MG63 (cell line): ENCODE measurements around the gene FMOD. TPM values are rescaled to one million over a fixed set of nuclear protein-coding genes. Genes with fewer than 3 reads are reported as not detected.

Experiments used
- DNase-seq: peaks from one replicate; pipeline ENCODE4 v3.0.0-alpha.2; 2020
- H3K27me3 ChIP-seq: fragments of 250-450 bp; sonication (Bioruptor Pico); 2 replicates; pipeline ENCODE4 v1.5.1; 2020; ENCODE audit warnings: mild to moderate bottlenecking, moderate library complexity
- H3K36me3 ChIP-seq: fragments of 250-450 bp; sonication (Bioruptor Pico); 2 replicates; pipeline ENCODE4 v1.5.1; 2020; ENCODE audit warnings: mild to moderate bottlenecking, moderate library complexity
- H3K4me3 ChIP-seq: fragments of 250-450 bp; sonication (Bioruptor Pico); 2 replicates; pipeline ENCODE4 v1.5.1; 2020; ENCODE audit warnings: mild to moderate bottlenecking, moderate library complexity
- H3K9me3 ChIP-seq: fragments of 250-450 bp; sonication (Bioruptor Pico); 2 replicates; pipeline ENCODE4 v1.5.1; 2020; ENCODE audit warnings: mild to moderate bottlenecking, moderate library complexity
- total RNA-seq: library from RNA; depleted of rRNA; stranded (reverse); fragments of >200 nt; shearing (Covaris generic); gene quantifications from 2 replicates; pipeline ENCODE4 v1.2.3, GENCODE V29; 2014; ENCODE audit warnings: low replicate concordance

Gene FMOD
- total RNA-seq, 1 experiment from 2014 or later, result not detected

DNA sequence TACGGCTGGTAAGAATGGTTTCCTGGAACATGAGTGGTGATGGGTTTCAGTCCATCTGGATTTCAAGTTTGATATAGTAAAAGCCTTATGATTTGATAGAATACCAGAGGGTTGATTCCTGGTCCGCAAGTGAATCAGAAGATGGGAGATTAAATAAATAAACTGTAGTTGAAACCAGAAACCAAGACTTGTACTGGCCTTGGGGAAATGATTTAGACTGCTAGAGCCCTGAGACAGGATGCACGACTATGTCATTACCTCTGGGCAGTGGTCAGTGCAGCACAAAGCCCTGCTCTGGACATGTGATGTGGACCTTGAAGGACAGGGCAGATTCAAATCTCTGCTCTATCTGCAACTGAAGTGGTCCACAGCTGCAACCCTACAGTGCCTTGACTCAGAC, 15.6 kb upstream of the FMOD start:
- Histone ChIP-seq H3K27me3 (no peaks in the 10 kb centered on the region), H3K9me3 (no peaks in the 10 kb centered on the region), H3K36me3 (no peaks in the 10 kb centered on the region), H3K4me3 (no peak overlapping the region)
- DNase-seq, result no peak

- no peak for DNase-seq
- Histone ChIP-seq H3K9me3 (no peaks in the 10 kb centered on the region), H3K36me3 (no peaks in the 10 kb centered on the region), H3K27me3 (0 out of 2 replicates have a peak, but pooled peaks cover 2% of the 10 kb centered on the region), H3K4me3 (no peak overlapping the region)
Observed at GRCh38 chr1:203364806-203365205, 13.9 kb upstream of the FMOD start.

- no peak overlapping the region for H3K4me3 ChIP-seq
- no peaks in the 10 kb centered on the region for H3K9me3 ChIP-seq
- DNase-seq, result no peak
- 0 out of 2 replicates have a peak, but pooled peaks cover 2% of the 10 kb centered on the region for H3K27me3 ChIP-seq
- H3K36me3 ChIP-seq, result no peaks in the 10 kb centered on the region
Observed at GRCh38 chr1:203364094-203364801, 13.3 kb upstream of the FMOD start.

- H3K27me3 ChIP-seq, result 0 out of 2 replicates have a peak, but pooled peaks cover 2% of the 10 kb centered on the region
- DNase-seq, result no peak
- no peaks in the 10 kb centered on the region for H3K9me3 ChIP-seq
- H3K36me3 ChIP-seq, result no peaks in the 10 kb centered on the region
- no peak overlapping the region for H3K4me3 ChIP-seq
Observed at GRCh38 chr1:203362720-203363025, 11.8 kb upstream of the FMOD start.

GRCh38 chr1:203361945-203362719, 11.2 kb upstream of the FMOD start:
- Histone ChIP-seq H3K36me3 (no peaks in the 10 kb centered on the region), H3K27me3 (0 out of 2 replicates have a peak, but pooled peaks cover 2% of the 10 kb centered on the region), H3K4me3 (no peak overlapping the region), H3K9me3 (no peaks in the 10 kb centered on the region; the same call in 1 of the 2 replicates)
- peak; percentile 65 for DNase-seq

DNA sequence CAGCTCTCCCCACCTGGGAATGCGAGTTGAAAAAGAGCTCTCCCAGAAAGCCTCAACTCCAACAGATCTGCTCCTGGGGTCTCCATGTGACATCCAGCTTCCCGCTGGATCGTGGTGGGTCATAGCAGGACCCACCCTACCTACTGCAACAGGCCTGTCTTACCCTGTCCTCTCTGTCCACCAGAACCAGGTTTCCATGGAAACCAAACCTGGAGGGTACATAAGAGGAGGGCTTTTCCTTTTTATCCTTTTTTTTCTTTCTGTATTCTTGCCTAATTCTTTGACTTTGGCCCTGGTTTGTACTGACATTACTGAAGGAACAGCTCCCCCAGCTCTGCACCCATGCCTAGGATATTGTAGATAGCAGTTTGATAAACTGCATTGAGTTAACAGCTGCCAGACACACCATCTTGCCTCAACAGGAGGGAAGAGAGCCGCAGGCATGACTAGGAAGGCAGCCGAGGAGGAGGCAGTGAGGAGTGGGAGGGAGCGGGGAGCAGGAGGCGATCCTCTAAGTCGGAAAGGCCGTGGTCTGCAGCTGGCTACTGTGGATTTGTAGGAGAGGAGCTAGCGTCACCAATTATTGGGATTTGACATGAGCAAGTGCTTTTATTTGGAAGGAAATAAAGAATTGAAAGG, 9.7 kb upstream of the FMOD start:
- Histone ChIP-seq H3K36me3 (no peaks in the 10 kb centered on the region), H3K4me3 (no peak overlapping the region), H3K9me3 (no peaks in the 10 kb centered on the region; the same call in 1 of the 2 replicates), H3K27me3 (0 out of 2 replicates have a peak, but pooled peaks cover 2% of the 10 kb centered on the region)
- no peak for DNase-seq

DNA sequence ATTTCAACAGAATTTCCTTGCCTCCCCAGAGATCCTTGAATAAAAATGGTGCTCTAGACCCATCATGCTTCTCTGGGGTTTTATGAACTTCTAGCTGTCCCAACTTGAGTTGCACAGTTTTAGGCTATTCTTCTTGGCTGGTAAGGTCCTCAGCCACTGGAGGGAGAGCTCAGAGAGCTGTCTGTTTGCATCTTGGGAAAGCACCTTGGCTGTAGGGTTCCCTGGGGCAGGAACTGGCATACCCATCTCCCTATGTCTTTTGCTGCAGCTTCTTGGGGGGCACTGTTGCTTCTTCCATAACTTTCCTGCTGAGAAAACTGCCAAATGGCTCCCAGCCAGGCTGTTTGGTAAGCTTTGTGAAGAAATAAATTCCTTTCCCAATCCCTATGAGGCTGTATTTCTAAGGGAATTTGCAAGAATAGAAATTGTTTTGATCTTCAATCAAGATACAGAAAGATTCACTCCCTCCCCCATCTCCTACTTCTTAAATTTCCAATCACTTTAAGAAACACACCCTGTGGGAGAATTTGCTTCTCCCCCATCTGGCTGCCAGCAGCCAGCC, 8.2 kb upstream of the FMOD start:
- DNase-seq, result peak; percentile 52
- H3K36me3 ChIP-seq, result no peaks in the 10 kb centered on the region
- no peak overlapping the region for H3K4me3 ChIP-seq
- H3K9me3 ChIP-seq, result no peaks in the 10 kb centered on the region; the same call in 1 of the 2 replicates
- 0 out of 2 replicates have a peak, but pooled peaks cover 2% of the 10 kb centered on the region for H3K27me3 ChIP-seq

DNA sequence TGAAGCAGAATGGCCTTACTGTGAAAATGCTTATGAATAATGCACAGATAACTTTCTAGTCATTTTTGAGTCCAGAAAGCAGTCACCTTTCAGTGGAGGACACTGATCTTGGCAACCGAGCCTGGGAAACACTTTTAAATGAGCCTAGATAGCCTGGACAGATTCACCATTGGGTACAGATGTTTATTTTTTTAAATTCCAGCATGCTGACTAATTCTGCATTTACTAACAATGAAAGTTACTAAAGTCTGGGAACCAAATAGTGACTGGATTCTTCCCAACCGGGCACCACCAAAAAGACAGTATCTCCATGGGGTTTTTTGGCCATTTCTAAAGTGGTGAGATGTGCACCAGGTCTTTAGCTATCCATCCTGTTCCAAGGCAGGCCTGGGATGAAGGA, 3.3 kb upstream of the FMOD start:
- no peak overlapping the region for H3K4me3 ChIP-seq
- H3K9me3 ChIP-seq, result no peaks in the 10 kb centered on the region; the same call in 1 of the 2 replicates
- peak; percentile 73 for DNase-seq
- H3K36me3 ChIP-seq, result no peaks in the 10 kb centered on the region
- no peaks in the 10 kb centered on the region for H3K27me3 ChIP-seq

DNA sequence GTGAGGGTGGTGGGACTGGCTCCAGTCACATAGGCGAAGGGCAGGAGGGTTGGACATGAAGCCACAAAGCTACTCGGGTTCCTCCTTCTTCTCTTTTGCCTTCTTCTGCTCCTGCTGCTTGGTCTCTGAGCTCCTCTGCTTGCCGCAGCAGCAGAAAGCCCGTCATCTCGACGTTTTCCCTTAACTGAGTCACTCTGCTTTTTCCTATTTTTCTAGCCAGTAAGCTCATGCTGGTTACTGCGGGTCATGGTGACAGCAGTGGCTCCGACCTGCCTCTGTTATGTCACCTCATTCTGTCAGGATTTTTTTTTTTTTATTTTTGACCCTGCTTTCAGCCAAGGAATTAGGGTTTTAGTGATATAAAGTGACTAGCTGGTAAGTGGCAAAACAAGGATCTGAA, 2.6 kb upstream of the FMOD start:
- H3K4me3 ChIP-seq, result no peak overlapping the region
- DNase-seq, result no peak
- H3K27me3 ChIP-seq, result no peaks in the 10 kb centered on the region
- H3K36me3 ChIP-seq, result no peaks in the 10 kb centered on the region
- no peaks in the 10 kb centered on the region; the same call in 1 of the 2 replicates for H3K9me3 ChIP-seq

DNA sequence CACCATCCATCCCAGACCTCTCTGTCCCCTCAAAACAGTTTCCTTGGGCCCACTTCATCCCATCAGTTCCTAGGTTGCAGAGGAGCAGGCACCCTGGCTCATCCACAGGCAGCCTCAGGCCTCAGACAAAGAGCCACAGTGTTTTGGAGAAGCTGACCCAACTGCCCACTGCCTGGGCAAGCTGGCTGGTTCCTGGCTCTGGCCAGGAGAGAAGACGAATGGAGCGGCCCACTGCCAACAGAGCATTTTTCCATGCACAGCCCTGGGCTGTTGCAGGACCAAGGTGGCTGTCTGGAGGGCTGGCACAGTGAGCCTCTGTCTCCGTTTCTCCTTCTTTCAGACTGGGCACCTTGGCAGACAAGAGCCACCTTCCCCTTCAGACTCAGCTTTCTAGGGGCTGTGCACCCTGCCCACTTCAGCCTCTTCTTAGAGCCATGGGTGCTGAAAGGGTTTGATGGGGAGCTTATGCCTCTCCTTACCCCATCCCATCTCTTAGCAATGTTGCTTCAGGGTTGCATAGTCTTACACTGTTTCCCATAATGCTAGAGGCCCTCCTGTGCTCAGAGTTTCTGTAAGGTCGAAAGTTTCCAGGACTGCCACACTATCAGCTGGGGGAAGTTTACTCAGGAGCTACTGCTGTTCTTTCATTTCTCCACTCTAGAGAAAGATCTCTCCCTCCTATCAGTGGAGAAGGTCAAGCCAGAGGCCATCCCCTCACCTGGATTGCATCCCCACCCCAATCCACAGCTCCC, 973 bp downstream of the FMOD start:
- H3K9me3 ChIP-seq, result no peaks in the 10 kb centered on the region
- no peak for DNase-seq
- H3K4me3 ChIP-seq, result no peak overlapping the region
- no peaks in the 10 kb centered on the region for H3K36me3 ChIP-seq
- H3K27me3 ChIP-seq, result peaks cover 3% of the 10 kb centered on the region; the same call in 1 of the 2 replicates

- Histone ChIP-seq H3K27me3 (peaks cover 3% of the 10 kb centered on the region; the same call in 1 of the 2 replicates), H3K36me3 (no peaks in the 10 kb centered on the region), H3K9me3 (no peaks in the 10 kb centered on the region), H3K4me3 (no peak overlapping the region)
- DNase-seq, result no peak
Observed at GRCh38 chr1:203349166-203349565, 1.8 kb downstream of the FMOD start.

- peaks cover 13% of the 10 kb centered on the region for H3K27me3 ChIP-seq
- no peaks in the 10 kb centered on the region for H3K9me3 ChIP-seq
- no peak overlapping the region for H3K4me3 ChIP-seq
- no peak for DNase-seq
- H3K36me3 ChIP-seq, result no peaks in the 10 kb centered on the region
Observed at GRCh38 chr1:203346769-203347102, 4.2 kb downstream of the FMOD start.

DNA sequence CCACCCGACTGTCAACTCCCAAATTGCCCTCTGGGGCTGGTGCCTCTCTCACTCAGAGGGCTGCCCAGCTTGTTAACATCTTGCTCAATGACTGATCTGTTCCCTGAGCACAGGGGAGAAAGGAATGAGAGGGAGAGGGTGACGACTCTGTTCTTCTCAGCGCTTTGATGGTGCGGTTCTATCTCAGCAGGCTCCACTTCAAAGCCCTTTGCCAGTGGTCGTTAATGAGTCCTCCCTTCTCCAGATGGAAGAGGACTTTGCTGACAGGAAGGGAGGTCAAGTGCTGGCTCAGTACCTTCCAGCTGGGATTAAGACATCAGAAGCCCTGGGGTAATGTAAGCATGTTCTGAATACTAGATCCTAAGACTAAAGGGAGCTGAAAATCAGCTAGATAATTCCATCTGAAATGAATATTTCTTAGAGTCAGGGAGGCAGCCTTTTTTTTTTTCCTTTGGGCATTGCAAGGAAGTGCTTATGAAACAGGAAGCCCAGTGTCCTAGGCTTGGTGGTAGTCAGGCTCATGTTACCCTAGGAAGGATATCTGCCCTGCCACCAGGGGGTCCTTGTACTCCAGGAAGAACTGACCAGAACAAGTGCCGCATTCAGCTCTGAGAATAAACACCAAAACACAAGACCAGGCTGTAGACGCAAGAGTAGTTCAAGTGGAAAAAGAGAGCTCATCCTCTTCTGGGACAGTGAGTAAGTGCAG, 4.7 kb downstream of the FMOD start:
- H3K9me3 ChIP-seq, result no peaks in the 10 kb centered on the region
- peaks cover 18% of the 10 kb centered on the region for H3K27me3 ChIP-seq
- DNase-seq, result no peak
- no peaks in the 10 kb centered on the region for H3K36me3 ChIP-seq
- no peak overlapping the region for H3K4me3 ChIP-seq

GRCh38 chr1:203343956-203344754, 6.8 kb downstream of the FMOD start:
- Histone ChIP-seq H3K4me3 (no peak overlapping the region), H3K36me3 (no peaks in the 10 kb centered on the region), H3K9me3 (no peaks in the 10 kb centered on the region), H3K27me3 (peaks cover 24% of the 10 kb centered on the region)
- DNase-seq, result no peak

DNA sequence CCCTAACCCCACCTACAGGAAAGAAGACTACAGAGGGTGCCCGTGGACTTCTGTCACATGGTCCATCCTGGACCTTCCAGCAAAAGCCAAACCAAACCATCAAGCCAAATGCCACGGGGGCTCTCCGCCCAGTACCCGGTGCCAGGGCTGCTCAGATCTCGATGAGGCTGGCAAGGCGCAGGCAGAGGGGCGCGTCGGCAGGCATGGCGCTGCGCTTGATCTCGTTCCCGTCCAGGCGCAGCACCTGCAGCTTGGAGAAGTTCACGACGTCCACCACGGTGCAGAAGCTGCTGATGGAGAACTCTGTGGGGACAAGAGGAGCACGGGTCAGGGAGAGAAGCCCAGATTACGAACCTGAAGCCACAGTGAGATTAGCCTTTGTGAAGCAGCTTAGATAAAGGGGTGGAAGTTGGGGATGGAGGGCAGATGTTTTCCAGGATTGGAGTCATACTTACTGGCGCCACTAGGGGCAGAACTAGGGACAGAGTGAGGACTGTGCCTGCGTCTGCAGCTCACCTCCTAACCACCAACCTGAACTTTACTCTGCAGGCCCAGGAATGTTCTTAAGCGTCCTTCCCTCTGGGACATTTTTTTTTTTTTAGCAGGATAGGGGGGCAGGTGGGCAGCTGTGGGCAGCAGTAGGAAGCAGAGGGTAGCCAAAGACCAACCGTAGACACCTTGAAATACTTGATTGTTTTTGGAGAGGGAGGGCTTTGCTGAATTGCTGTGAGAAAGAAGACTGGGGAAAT, 8.6 kb downstream of the FMOD start:
- H3K9me3 ChIP-seq, result no peaks in the 10 kb centered on the region
- H3K4me3 ChIP-seq, result no peak overlapping the region
- H3K27me3 ChIP-seq, result peaks cover 24% of the 10 kb centered on the region
- DNase-seq, result peak; percentile 25
- H3K36me3 ChIP-seq, result no peaks in the 10 kb centered on the region
